ENCODE results near the gene RBBP8NL.

RBBP8NL gene, protein sequence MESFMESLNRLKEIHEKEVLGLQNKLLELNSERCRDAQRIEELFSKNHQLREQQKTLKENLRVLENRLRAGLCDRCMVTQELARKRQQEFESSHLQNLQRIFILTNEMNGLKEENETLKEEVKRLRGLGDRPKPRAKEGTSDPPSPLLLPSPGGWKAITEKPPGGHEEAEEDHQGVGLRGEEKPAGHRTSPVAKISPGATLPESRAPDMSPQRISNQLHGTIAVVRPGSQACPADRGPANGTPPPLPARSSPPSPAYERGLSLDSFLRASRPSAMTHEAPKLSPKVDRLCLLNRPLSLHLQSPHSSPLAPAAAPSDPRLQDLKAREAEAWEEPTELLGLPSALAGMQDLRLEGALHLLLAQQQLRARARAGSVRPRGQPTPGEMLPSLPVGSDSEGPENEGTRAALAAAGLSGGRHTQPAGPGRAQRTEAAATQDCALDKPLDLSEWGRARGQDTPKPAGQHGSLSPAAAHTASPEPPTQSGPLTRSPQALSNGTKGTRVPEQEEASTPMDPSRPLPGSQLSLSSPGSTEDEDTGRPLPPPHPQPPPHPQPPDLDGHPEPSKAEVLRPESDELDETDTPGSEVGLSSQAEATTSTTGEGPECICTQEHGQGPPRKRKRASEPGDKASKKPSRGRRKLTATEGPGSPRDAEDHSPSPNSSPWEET

GRCh38 chr20:62427172-62428001 is at the start of gene RBBP8NL:
Gene RBBP8NL (minus strand): TSS chr20:62427539. CDS start chr20:62419647, 7,892 bp downstream.
- no peaks in the 10 kb centered on the region for H3K9me3 ChIP-seq (ENCODE audit: control insufficient read depth, low read length)
- peak within 1 kb of the TSS; percentile 19 for H3K4me3 ChIP-seq (ENCODE audit: low read length)
- H3K36me3 ChIP-seq (ENCODE audit: control insufficient read depth, insufficient read depth, low read length) = no peaks in the 10 kb centered on the region
- H3K4me1 ChIP-seq (ENCODE audit: control insufficient read depth, insufficient read depth, low read length) = peaks cover 49% of the 10 kb centered on the region
- H3K27me3 ChIP-seq (ENCODE audit: control insufficient read depth, insufficient read depth, low read length) = peaks cover 5% of the 10 kb centered on the region
- H3K9ac ChIP-seq (ENCODE audit: low read length) = peak within 1 kb of the TSS; percentile 34

GRCh38 chr20:62476056-62476838 is 48.9 kb upstream of the RBBP8NL start:
- peaks cover 58% of the 10 kb centered on the region for H3K27me3 ChIP-seq (ENCODE audit: control insufficient read depth, insufficient read depth, low read length)
- no peak overlapping the region for H3K4me3 ChIP-seq (ENCODE audit: low read length)
- no peaks in the 10 kb centered on the region for H3K36me3 ChIP-seq (ENCODE audit: control insufficient read depth, insufficient read depth, low read length)
- peak overlapping the region; percentile 47 for H3K9ac ChIP-seq (ENCODE audit: low read length)
- H3K9me3 ChIP-seq (ENCODE audit: control insufficient read depth, low read length) = no peaks in the 10 kb centered on the region
- H3K4me1 ChIP-seq (ENCODE audit: control insufficient read depth, insufficient read depth, low read length) = peaks cover 14% of the 10 kb centered on the region

DNA sequence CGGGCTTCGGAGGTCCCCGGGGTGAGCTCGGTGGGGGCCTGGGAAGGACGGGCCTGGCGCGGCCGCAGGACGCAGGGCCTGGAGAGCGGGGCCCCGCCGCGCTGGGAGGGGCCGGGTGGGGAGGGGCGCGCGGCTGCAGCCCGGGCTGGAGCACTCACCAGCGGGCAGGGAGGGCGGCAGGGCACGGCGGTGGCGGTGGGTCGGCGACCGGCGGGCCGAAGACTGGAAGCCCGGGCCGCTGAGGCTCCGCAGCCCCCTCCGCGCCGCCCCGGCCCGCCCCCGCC is 48.4 kb upstream of the RBBP8NL start, which contains the start of gene GATA5:
Gene GATA5, minus strand, starts transcription at position 224 of the 284 bp plus-strand sequence. CDS start 474 bp downstream, outside the sequence.
- Histone ChIP-seq H3K36me3 (ENCODE audit: control insufficient read depth, insufficient read depth, low read length) (no peaks in the 10 kb centered on the region), H3K9ac (ENCODE audit: low read length) (peak within 1 kb of the TSS; percentile 47), H3K27me3 (ENCODE audit: control insufficient read depth, insufficient read depth, low read length) (peaks cover 54% of the 10 kb centered on the region), H3K4me3 (ENCODE audit: low read length) (no peak within 1 kb of the TSS), H3K9me3 (ENCODE audit: control insufficient read depth, low read length) (no peaks in the 10 kb centered on the region), H3K4me1 (ENCODE audit: control insufficient read depth, insufficient read depth, low read length) (peaks cover 11% of the 10 kb centered on the region)

DNA sequence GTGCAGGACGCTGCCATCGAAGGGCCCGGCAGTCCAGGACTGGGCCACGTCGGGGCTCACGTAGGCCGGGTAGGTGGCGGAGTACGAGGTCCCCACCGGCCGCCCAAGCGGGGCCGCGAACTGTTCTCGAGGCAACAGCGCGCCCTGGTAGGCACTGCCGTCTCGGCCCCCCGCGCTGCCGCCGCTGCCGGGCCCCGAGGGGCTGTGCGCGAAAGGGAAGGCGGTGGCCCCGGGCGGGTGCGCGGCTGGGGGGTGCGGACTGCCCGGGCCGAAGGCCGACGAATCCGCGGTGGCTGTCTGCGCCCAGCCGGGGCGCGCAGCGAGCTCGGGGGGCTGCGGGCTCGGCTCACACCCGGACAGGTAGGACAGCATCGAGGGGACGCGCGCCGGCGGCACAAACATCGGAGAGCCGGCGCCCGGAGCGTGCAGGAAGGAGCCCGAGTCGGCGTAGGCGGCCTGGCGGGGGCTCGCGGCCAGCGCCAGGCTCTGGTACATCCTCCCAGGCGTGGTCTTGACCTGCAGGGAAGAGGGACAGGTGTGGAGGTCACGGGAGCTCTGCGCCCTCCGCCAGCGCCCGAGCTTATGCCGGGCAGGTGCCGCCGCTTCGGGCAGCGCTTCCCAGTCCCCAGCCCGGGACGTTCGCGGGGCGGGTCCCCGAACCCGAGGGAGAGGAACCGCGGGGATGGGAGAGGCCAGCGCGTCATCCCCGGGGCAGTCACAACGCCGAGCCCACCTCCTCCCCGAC is 47.9 kb upstream of the RBBP8NL start:
- Histone ChIP-seq H3K4me3 (ENCODE audit: low read length) (no peak overlapping the region), H3K9ac (ENCODE audit: low read length) (peak overlapping the region; percentile 37), H3K27me3 (ENCODE audit: control insufficient read depth, insufficient read depth, low read length) (peaks cover 59% of the 10 kb centered on the region)

GRCh38 chr20:62474604-62475026 is 47.3 kb upstream of the RBBP8NL start:
- H3K9ac ChIP-seq (ENCODE audit: low read length) = peak overlapping the region; percentile 37
- no peak overlapping the region for H3K4me3 ChIP-seq (ENCODE audit: low read length)
- H3K36me3 ChIP-seq (ENCODE audit: control insufficient read depth, insufficient read depth, low read length) = no peaks in the 10 kb centered on the region
- H3K9me3 ChIP-seq (ENCODE audit: control insufficient read depth, low read length) = no peaks in the 10 kb centered on the region
- peaks cover 10% of the 10 kb centered on the region for H3K4me1 ChIP-seq (ENCODE audit: control insufficient read depth, insufficient read depth, low read length)
- H3K27me3 ChIP-seq (ENCODE audit: control insufficient read depth, insufficient read depth, low read length) = peaks cover 64% of the 10 kb centered on the region

More for the DNA sequence above, 47.9 kb upstream of the RBBP8NL start:
- H3K36me3 ChIP-seq (ENCODE audit: control insufficient read depth, insufficient read depth, low read length) = no peaks in the 10 kb centered on the region
- H3K9me3 ChIP-seq (ENCODE audit: control insufficient read depth, low read length) = no peaks in the 10 kb centered on the region
- peaks cover 9% of the 10 kb centered on the region for H3K4me1 ChIP-seq (ENCODE audit: control insufficient read depth, insufficient read depth, low read length)

GRCh38 chr20:62473717-62474603 is 46.6 kb upstream of the RBBP8NL start:
- no peak overlapping the region for H3K4me3 ChIP-seq (ENCODE audit: low read length)
- no peaks in the 10 kb centered on the region for H3K9me3 ChIP-seq (ENCODE audit: control insufficient read depth, low read length)
- no peaks in the 10 kb centered on the region for H3K36me3 ChIP-seq (ENCODE audit: control insufficient read depth, insufficient read depth, low read length)
- H3K4me1 ChIP-seq (ENCODE audit: control insufficient read depth, insufficient read depth, low read length) = peaks cover 10% of the 10 kb centered on the region
- H3K27me3 ChIP-seq (ENCODE audit: control insufficient read depth, insufficient read depth, low read length) = peaks cover 58% of the 10 kb centered on the region
- H3K9ac ChIP-seq (ENCODE audit: low read length) = peak overlapping the region; percentile 41

- H3K4me3 ChIP-seq (ENCODE audit: low read length) = no peak overlapping the region
- no peaks in the 10 kb centered on the region for H3K9me3 ChIP-seq (ENCODE audit: control insufficient read depth, low read length)
- peaks cover 10% of the 10 kb centered on the region for H3K4me1 ChIP-seq (ENCODE audit: control insufficient read depth, insufficient read depth, low read length)
- H3K36me3 ChIP-seq (ENCODE audit: control insufficient read depth, insufficient read depth, low read length) = no peaks in the 10 kb centered on the region
- H3K27me3 ChIP-seq (ENCODE audit: control insufficient read depth, insufficient read depth, low read length) = peaks cover 53% of the 10 kb centered on the region
- peak overlapping the region; percentile 41 for H3K9ac ChIP-seq (ENCODE audit: low read length)
Observed at GRCh38 chr20:62472941-62473585, 45.7 kb upstream of the RBBP8NL start.

GRCh38 chr20:62472138-62472940 is 45.0 kb upstream of the RBBP8NL start:
- H3K9me3 ChIP-seq (ENCODE audit: control insufficient read depth, low read length) = no peaks in the 10 kb centered on the region
- no peak overlapping the region for H3K4me3 ChIP-seq (ENCODE audit: low read length)
- H3K27me3 ChIP-seq (ENCODE audit: control insufficient read depth, insufficient read depth, low read length) = peaks cover 46% of the 10 kb centered on the region
- H3K4me1 ChIP-seq (ENCODE audit: control insufficient read depth, insufficient read depth, low read length) = peaks cover 10% of the 10 kb centered on the region
- H3K9ac ChIP-seq (ENCODE audit: low read length) = peak overlapping the region; percentile 41
- H3K36me3 ChIP-seq (ENCODE audit: control insufficient read depth, insufficient read depth, low read length) = no peaks in the 10 kb centered on the region

- H3K9me3 ChIP-seq (ENCODE audit: control insufficient read depth, low read length) = no peaks in the 10 kb centered on the region
- no peak overlapping the region for H3K9ac ChIP-seq (ENCODE audit: low read length)
- H3K4me3 ChIP-seq (ENCODE audit: low read length) = no peak overlapping the region
- H3K36me3 ChIP-seq (ENCODE audit: control insufficient read depth, insufficient read depth, low read length) = no peaks in the 10 kb centered on the region
- peaks cover 4% of the 10 kb centered on the region for H3K4me1 ChIP-seq (ENCODE audit: control insufficient read depth, insufficient read depth, low read length)
- peaks cover 37% of the 10 kb centered on the region for H3K27me3 ChIP-seq (ENCODE audit: control insufficient read depth, insufficient read depth, low read length)
Observed at GRCh38 chr20:62470459-62470858, 43.1 kb upstream of the RBBP8NL start.
